BLaER1 (cell line): Measurements from ENCODE around the gene POMC.
"Not testable (repeated sequence)": the region's sequence is repeated elsewhere in the genome, so short reads cannot be mapped to it uniquely, and the experiment has no call there.

Experiments used
- H3K27ac ChIP-seq: shearing (Covaris generic); formaldehyde crosslinking; 2 replicates; pipeline ENCODE4 v1.8.1; 2022
- H3K27me3 ChIP-seq: shearing (Covaris generic); formaldehyde crosslinking; 2 replicates; pipeline ENCODE4 v1.8.1; 2022
- H3K36me3 ChIP-seq: shearing (Covaris generic); formaldehyde crosslinking; 2 replicates; pipeline ENCODE4 v1.8.1; 2022
- H3K4me1 ChIP-seq: shearing (Covaris generic); formaldehyde crosslinking; 2 replicates; pipeline ENCODE4 v1.8.1; 2022
- H3K4me2 ChIP-seq: shearing (Covaris generic); formaldehyde crosslinking; 2 replicates; pipeline ENCODE4 v1.8.1; 2022
- H3K4me3 ChIP-seq: shearing (Covaris generic); formaldehyde crosslinking; 2 replicates; pipeline ENCODE4 v1.8.1; 2022
- H3K9ac ChIP-seq: shearing (Covaris generic); formaldehyde crosslinking; 2 replicates; pipeline ENCODE4 v1.8.1; 2022
- H3K9me3 ChIP-seq: shearing (Covaris generic); formaldehyde crosslinking; 2 replicates; pipeline ENCODE4 v1.8.1; 2022
- H4K20me1 ChIP-seq: shearing (Covaris generic); formaldehyde crosslinking; 2 replicates; pipeline ENCODE4 v1.8.1; 2022
- Cebpa-rat ChIP-seq: shearing (Covaris generic); IDR thresholded peaks from 2 replicates; pipeline ENCODE4 v1.8.1; 2022

POMC gene

GRCh38 chr2:25168256-25169072 lies at the start of gene POMC:
Gene POMC, minus strand, starts transcription at chr2:25168580. Its CDS starts 3,808 bp downstream, at chr2:25164772.
- no peaks in the 10 kb centered on the region for H3K9me3 ChIP-seq
- 0 out of 2 replicates have a peak within 1 kb of the TSS, but pooled peaks have one; percentile 24 for H3K9ac ChIP-seq
- peaks cover 47% of the 10 kb centered on the region for H3K27me3 ChIP-seq
- H3K27ac ChIP-seq: no peak within 1 kb of the TSS
- no peaks in the 10 kb centered on the region for H3K36me3 ChIP-seq
- H3K4me3 ChIP-seq: peak within 1 kb of the TSS; percentile 63
- H3K4me2 ChIP-seq: peak within 1 kb of the TSS; percentile 96
- peaks cover 42% of the 10 kb centered on the region for H3K4me1 ChIP-seq
- H4K20me1 ChIP-seq: peaks cover 26% of the 10 kb centered on the region
- no peak for TF ChIP-seq Cebpa-rat

- Histone ChIP-seq H3K4me2 (no peak overlapping the region), H3K4me3 (no peak overlapping the region), H3K27ac (no peak overlapping the region), H3K27me3 (no peaks in the 10 kb centered on the region), H3K4me1 (peaks cover 41% of the 10 kb centered on the region), H3K9ac (no peak overlapping the region), H4K20me1 (no peaks in the 10 kb centered on the region), H3K9me3 (no peaks in the 10 kb centered on the region), H3K36me3 (no peaks in the 10 kb centered on the region)
- TF ChIP-seq Cebpa-rat: no peak
Observed at GRCh38 chr2:25218100-25218499, 49.7 kb upstream of the POMC start.

GRCh38 chr2:25215948-25216679 lies 47.7 kb upstream of the POMC start:
- no peak for TF ChIP-seq Cebpa-rat
- H3K4me3 ChIP-seq: peak overlapping the region; percentile 64
- H3K4me2 ChIP-seq: peak overlapping the region; percentile 86
- H3K9me3 ChIP-seq: no peaks in the 10 kb centered on the region
- no peaks in the 10 kb centered on the region for H3K36me3 ChIP-seq
- H4K20me1 ChIP-seq: no peaks in the 10 kb centered on the region
- peak overlapping the region; percentile 78 for H3K9ac ChIP-seq
- peak overlapping the region; percentile 76 for H3K27ac ChIP-seq
- H3K4me1 ChIP-seq: peaks cover 61% of the 10 kb centered on the region
- H3K27me3 ChIP-seq: no peaks in the 10 kb centered on the region

GRCh38 chr2:25215232-25215631 lies 46.9 kb upstream of the POMC start:
- Histone ChIP-seq H3K9me3 (no peaks in the 10 kb centered on the region), H3K27me3 (no peaks in the 10 kb centered on the region), H4K20me1 (no peaks in the 10 kb centered on the region), H3K4me1 (peaks cover 70% of the 10 kb centered on the region), H3K9ac (peak overlapping the region; percentile 78; the same call in 1 of the 2 replicates), H3K4me2 (peak overlapping the region; percentile 86), H3K27ac (peak overlapping the region; percentile 76), H3K36me3 (no peaks in the 10 kb centered on the region), H3K4me3 (peak overlapping the region; percentile 64)
- no peak for TF ChIP-seq Cebpa-rat

- Histone ChIP-seq H3K4me2 (peak overlapping the region; percentile 76; the same call in 1 of the 2 replicates), H3K36me3 (no peaks in the 10 kb centered on the region), H3K9me3 (no peaks in the 10 kb centered on the region), H3K27me3 (no peaks in the 10 kb centered on the region), H3K4me1 (peaks cover 83% of the 10 kb centered on the region), H3K27ac (peak overlapping the region; percentile 18; the same call in 1 of the 2 replicates), H4K20me1 (no peaks in the 10 kb centered on the region), H3K4me3 (no peak overlapping the region), H3K9ac (no peak overlapping the region)
- no peak for TF ChIP-seq Cebpa-rat
Observed at GRCh38 chr2:25213229-25213628, 44.8 kb upstream of the POMC start.

GRCh38 chr2:25210923-25211322 lies 42.5 kb upstream of the POMC start:
- not testable (repeated sequence) for H4K20me1 ChIP-seq, H3K9me3 ChIP-seq, H3K36me3 ChIP-seq, H3K27me3 ChIP-seq, H3K4me3 ChIP-seq, H3K9ac ChIP-seq
- Histone ChIP-seq H3K4me1 (peaks cover 89% of the 10 kb centered on the region), H3K27ac (peak overlapping the region; percentile 66; the same call in 1 of the 2 replicates), H3K4me2 (peak overlapping the region; percentile 76)

- Histone ChIP-seq H3K9me3 (no peaks in the 10 kb centered on the region), H3K9ac (no peak overlapping the region), H3K27me3 (peaks cover 17% of the 10 kb centered on the region), H3K36me3 (no peaks in the 10 kb centered on the region), H3K4me3 (no peak overlapping the region), H4K20me1 (no peaks in the 10 kb centered on the region), H3K4me2 (peak overlapping the region; percentile 71), H3K27ac (0 out of 2 replicates have a peak overlapping the region, but pooled peaks have one; percentile 5), H3K4me1 (peaks cover 91% of the 10 kb centered on the region)
- TF ChIP-seq Cebpa-rat: no peak
Observed at GRCh38 chr2:25207078-25207545, 38.7 kb upstream of the POMC start.

GRCh38 chr2:25204190-25204838 lies 35.9 kb upstream of the POMC start:
- TF ChIP-seq Cebpa-rat: no peak
- Histone ChIP-seq H3K4me2 (peak overlapping the region; percentile 87), H4K20me1 (no peaks in the 10 kb centered on the region), H3K4me3 (peak overlapping the region; percentile 46), H3K27me3 (peaks cover 17% of the 10 kb centered on the region), H3K36me3 (no peaks in the 10 kb centered on the region), H3K4me1 (peaks cover 72% of the 10 kb centered on the region), H3K9ac (no peak overlapping the region), H3K9me3 (no peaks in the 10 kb centered on the region), H3K27ac (peak overlapping the region; percentile 44; the same call in 1 of the 2 replicates)

- Histone ChIP-seq H3K9me3 (no peaks in the 10 kb centered on the region), H3K27ac (no peak overlapping the region), H3K9ac (no peak overlapping the region), H3K4me2 (peak overlapping the region; percentile 76), H4K20me1 (no peaks in the 10 kb centered on the region), H3K27me3 (peaks cover 17% of the 10 kb centered on the region), H3K4me3 (no peak overlapping the region), H3K36me3 (no peaks in the 10 kb centered on the region), H3K4me1 (peaks cover 61% of the 10 kb centered on the region)
- TF ChIP-seq Cebpa-rat: no peak
Observed at GRCh38 chr2:25202275-25202674, 33.9 kb upstream of the POMC start.
